Activated CD4-positive, alpha-beta memory T cell treated with anti-CD3 and anti-CD28 coated beads, Interleukin-2, amount 10 ng/mL, durations not matched to agents 7 days and 5 days (primary cell): ENCODE data around the gene PIAS3. TPM values are rescaled to one million over a fixed set of nuclear protein-coding genes. Genes with fewer than 3 reads are reported as not detected.

Experiments used
- CTCF ChIA-PET: fragments of 350-600 bp; sonication (Branson Sonifier 250); formaldehyde crosslinking; loops from one replicate; lab custom pipeline; 2021; ENCODE audit warnings: antibody characterized with exemption, inconsistent platforms; lab: Charles Lee
- POLR2A ChIA-PET: fragments of 350-600 bp; sonication (Branson Sonifier 250); formaldehyde crosslinking; loops from one replicate; lab custom pipeline; 2021; ENCODE audit warnings: antibody characterized with exemption; lab: Charles Lee
- DNase-seq: peaks from one replicate; pipeline ENCODE4 v3.0.0-alpha.2; 2020
- H3K27ac Mint-ChIP-seq: one replicate; pipeline ENCODE4 v1.8.0; 2021; ENCODE audit warnings: mild to moderate bottlenecking, mixed read lengths
- H3K27me3 Mint-ChIP-seq: one replicate; pipeline ENCODE4 v1.8.0; 2021; ENCODE audit warnings: mixed read lengths
- H3K36me3 Mint-ChIP-seq: one replicate; pipeline ENCODE4 v1.8.0; 2021; ENCODE audit warnings: low read depth, mixed read lengths
- H3K4me1 Mint-ChIP-seq: one replicate; pipeline ENCODE4 v1.8.0; 2021; ENCODE audit warnings: mixed read lengths
- H3K4me3 Mint-ChIP-seq: one replicate; pipeline ENCODE4 v1.8.0; 2021; ENCODE audit warnings: mild to moderate bottlenecking, mixed read lengths
- H3K9me3 Mint-ChIP-seq: one replicate; pipeline ENCODE4 v1.8.0; 2021; ENCODE audit warnings: mixed read lengths
- total RNA-seq, 2 experiments: library from RNA; stranded (reverse); gene quantifications; one replicate each; pipeline ENCODE4 v1.2.3, GENCODE V29; 2021

Gene PIAS3
- total RNA-seq, 2 experiments from 2014 or later, result 21.2 to 21.7 TPM

- H3K27me3 Mint-ChIP-seq, result peaks cover 3% of the 10 kb centered on the region
- H3K4me3 Mint-ChIP-seq, result no peak overlapping the region
Observed at GRCh38 chr1:145891143-145891542, 32.3 kb upstream of the PIAS3 start.

GRCh38 chr1:145889722-145890121, 30.8 kb upstream of the PIAS3 start:
- peaks cover 11% of the 10 kb centered on the region for H3K27me3 Mint-ChIP-seq
- H3K4me3 Mint-ChIP-seq, result no peak overlapping the region
- H3K4me1 Mint-ChIP-seq, result peaks cover 15% of the 10 kb centered on the region
- no peak for DNase-seq
- POLR2A ChIA-PET, result no interaction called here
- H3K9me3 Mint-ChIP-seq, result no peaks in the 10 kb centered on the region
- no peak overlapping the region for H3K27ac Mint-ChIP-seq
- CTCF ChIA-PET, result interaction anchor here (0.6 to 1.0 kb wide), 3 partner anchors 9 to 125 kb away, joined by 3 to 6 read pairs (median 3); no protein-coding TSS in a partner anchor
- H3K36me3 Mint-ChIP-seq, result no peaks in the 10 kb centered on the region

More at GRCh38 chr1:145891143-145891542, 32.3 kb upstream of the PIAS3 start:
- ChIA-PET POLR2A (interaction anchor here (0.6 to 2.4 kb wide), 7 partner anchors 16 to 88 kb away, joined by 3 to 11 read pairs (median 4); partner anchors contain the start of genes ANKRD34A, ITGA10, NUDT17 and PIAS3), CTCF (interaction anchor here (0.8 to 2.5 kb wide), 20 partner anchors 9 to 141 kb away, joined by 3 to 16 read pairs (median 5); partner anchors contain the start of genes ANKRD34A, HJV, ITGA10 and NUDT17)
- Mint-ChIP-seq H3K9me3 (no peaks in the 10 kb centered on the region), H3K4me1 (peaks cover 4% of the 10 kb centered on the region), H3K27ac (no peak overlapping the region), H3K36me3 (no peaks in the 10 kb centered on the region)
- no peak for DNase-seq

GRCh38 chr1:145887631-145888030, 28.8 kb upstream of the PIAS3 start:
- no peak for DNase-seq
- Mint-ChIP-seq H3K27ac (no peak overlapping the region), H3K4me3 (no peak overlapping the region), H3K9me3 (no peaks in the 10 kb centered on the region), H3K36me3 (no peaks in the 10 kb centered on the region), H3K4me1 (peaks cover 17% of the 10 kb centered on the region), H3K27me3 (peaks cover 28% of the 10 kb centered on the region)
- POLR2A ChIA-PET, result no interaction called here
- CTCF ChIA-PET, result interaction anchor here (10.0 kb wide), 1 partner anchor 41 kb away, joined by 58 read pairs; the partner anchor contains the start of gene NUDT17

- POLR2A ChIA-PET, result interaction anchor here (1.7 to 2.1 kb wide), 2 partner anchors 27 to 78 kb away, joined by 7 to 11 read pairs; partner anchors contain the start of genes ANKRD34A, PIAS3 and POLR3GL
- Mint-ChIP-seq H3K4me3 (peak overlapping the region; percentile 46), H3K27ac (no peak overlapping the region)
Observed at GRCh38 chr1:145886816-145887215, 27.9 kb upstream of the PIAS3 start.

GRCh38 chr1:145886390-145886789, 27.5 kb upstream of the PIAS3 start:
- Mint-ChIP-seq H3K4me3 (peak overlapping the region; percentile 75), H3K4me1 (peaks cover 17% of the 10 kb centered on the region), H3K27me3 (peaks cover 30% of the 10 kb centered on the region), H3K9me3 (no peaks in the 10 kb centered on the region), H3K27ac (no peak overlapping the region), H3K36me3 (no peaks in the 10 kb centered on the region)
- ChIA-PET POLR2A (interaction anchor here (0.9 to 2.1 kb wide), 3 partner anchors 27 to 78 kb away, joined by 3 to 11 read pairs (median 7); partner anchors contain the start of genes ANKRD34A, PIAS3 and POLR3GL), CTCF (interaction anchor here (0.7 to 10.0 kb wide), 6 partner anchors 13 to 147 kb away, joined by 3 to 58 read pairs (median 4); partner anchors contain the start of genes ITGA10, LIX1L and NUDT17)
- DNase-seq, result no peak

More at GRCh38 chr1:145886816-145887215, 27.9 kb upstream of the PIAS3 start:
- Mint-ChIP-seq H3K4me1 (peaks cover 17% of the 10 kb centered on the region), H3K27me3 (peaks cover 30% of the 10 kb centered on the region), H3K36me3 (no peaks in the 10 kb centered on the region), H3K9me3 (no peaks in the 10 kb centered on the region)
- CTCF ChIA-PET, result interaction anchor here (0.7 to 10.0 kb wide), 6 partner anchors 13 to 146 kb away, joined by 3 to 58 read pairs (median 4); partner anchors contain the start of genes ITGA10, LIX1L and NUDT17
- DNase-seq, result no peak

GRCh38 chr1:145885738-145886287, 26.9 kb upstream of the PIAS3 start, which contains the start of gene ANKRD35:
ANKRD35 (minus strand) TSS chr1:145885866; CDS start chr1:145885758, 108 bp downstream.
- H3K9me3 Mint-ChIP-seq, result no peaks in the 10 kb centered on the region
- peak within 1 kb of the TSS; percentile 75 for H3K4me3 Mint-ChIP-seq
- H3K36me3 Mint-ChIP-seq, result no peaks in the 10 kb centered on the region
- POLR2A ChIA-PET, result interaction anchor here (0.9 to 2.1 kb wide), 5 partner anchors 14 to 79 kb away, joined by 3 to 11 read pairs (median 5); partner anchors contain the start of genes ANKRD34A, PIAS3, POLR3GL and RBM8A
- peaks cover 17% of the 10 kb centered on the region for H3K4me1 Mint-ChIP-seq
- CTCF ChIA-PET, result interaction anchor here (0.5 to 10.0 kb wide), 6 partner anchors 8 to 147 kb away, joined by 3 to 58 read pairs (median 4); partner anchors contain the start of genes LIX1L, NUDT17 and PIAS3
- no peak within 1 kb of the TSS for H3K27ac Mint-ChIP-seq
- H3K27me3 Mint-ChIP-seq, result peaks cover 33% of the 10 kb centered on the region
- peak; percentile 91 for DNase-seq

GRCh38 chr1:145884675-145885074, 25.8 kb upstream of the PIAS3 start:
- CTCF ChIA-PET, result interaction anchor here (10.0 kb wide), 1 partner anchor 38 kb away, joined by 58 read pairs; the partner anchor contains the start of gene NUDT17
- DNase-seq, result no peak

GRCh38 chr1:145879775-145880174, 20.9 kb upstream of the PIAS3 start:
- Mint-ChIP-seq H3K4me3 (no peak overlapping the region), H3K27ac (no peak overlapping the region), H3K27me3 (peaks cover 40% of the 10 kb centered on the region), H3K4me1 (peaks cover 8% of the 10 kb centered on the region), H3K36me3 (no peaks in the 10 kb centered on the region), H3K9me3 (no peaks in the 10 kb centered on the region)
- ChIA-PET POLR2A (interaction anchor here (1.2 to 1.7 kb wide), 4 partner anchors 12 to 78 kb away, joined by 3 read pairs; partner anchors contain the start of genes LIX1L and PIAS3), CTCF (interaction anchor here (0.8 to 10.0 kb wide), 5 partner anchors 10 to 34 kb away, joined by 3 to 58 read pairs (median 8); partner anchors contain the start of genes NUDT17 and PIAS3)
- no peak for DNase-seq

More at GRCh38 chr1:145884675-145885074, 25.8 kb upstream of the PIAS3 start:
- POLR2A ChIA-PET, result no interaction called here
- Mint-ChIP-seq H3K27me3 (peaks cover 33% of the 10 kb centered on the region), H3K27ac (no peak overlapping the region), H3K4me1 (peaks cover 17% of the 10 kb centered on the region), H3K9me3 (no peaks in the 10 kb centered on the region), H3K36me3 (no peaks in the 10 kb centered on the region), H3K4me3 (peak overlapping the region; percentile 75)

GRCh38 chr1:145878724-145879123, 19.8 kb upstream of the PIAS3 start:
- no peaks in the 10 kb centered on the region for H3K9me3 Mint-ChIP-seq
- ChIA-PET CTCF (interaction anchor here (2.5 to 10.0 kb wide), 3 partner anchors 13 to 32 kb away, joined by 8 to 58 read pairs (median 12); partner anchors contain the start of genes NUDT17 and PIAS3), POLR2A (interaction anchor here (0.8 to 1.3 kb wide), 2 partner anchors 20 to 32 kb away, joined by 3 read pairs; partner anchors contain the start of gene PIAS3)
- no peak overlapping the region for H3K4me3 Mint-ChIP-seq
- H3K4me1 Mint-ChIP-seq, result peaks cover 6% of the 10 kb centered on the region
- DNase-seq, result no peak
- no peaks in the 10 kb centered on the region for H3K36me3 Mint-ChIP-seq
- no peak overlapping the region for H3K27ac Mint-ChIP-seq
- peaks cover 39% of the 10 kb centered on the region for H3K27me3 Mint-ChIP-seq

- Mint-ChIP-seq H3K27ac (no peak overlapping the region), H3K36me3 (no peaks in the 10 kb centered on the region), H3K4me3 (no peak overlapping the region), H3K9me3 (no peaks in the 10 kb centered on the region), H3K27me3 (peaks cover 38% of the 10 kb centered on the region), H3K4me1 (peaks cover 6% of the 10 kb centered on the region)
- ChIA-PET POLR2A (no interaction called here), CTCF (interaction anchor here (10.0 kb wide), 1 partner anchor 32 kb away, joined by 58 read pairs; the partner anchor contains the start of gene NUDT17)
- no peak for DNase-seq
Observed at GRCh38 chr1:145877923-145878486, 19.1 kb upstream of the PIAS3 start.

GRCh38 chr1:145874646-145875045, 15.8 kb upstream of the PIAS3 start:
- peaks cover 24% of the 10 kb centered on the region for H3K4me1 Mint-ChIP-seq
- H3K27ac Mint-ChIP-seq, result no peak overlapping the region
- no peaks in the 10 kb centered on the region for H3K9me3 Mint-ChIP-seq
- ChIA-PET POLR2A (interaction anchor here (1.1 to 1.6 kb wide), 2 partner anchors 44 to 122 kb away, joined by 3 to 4 read pairs; partner anchors contain the start of genes PEX11B and TXNIP), CTCF (no interaction called here)
- no peak for DNase-seq
- H3K4me3 Mint-ChIP-seq, result no peak overlapping the region
- no peaks in the 10 kb centered on the region for H3K36me3 Mint-ChIP-seq
- peaks cover 47% of the 10 kb centered on the region for H3K27me3 Mint-ChIP-seq
